HepG2 (cell line): ENCODE data around the gene GADD45GIP1. TPM values are rescaled to one million over a fixed set of nuclear protein-coding genes. Genes with fewer than 3 reads are reported as not detected.

Experiments used
- ATAC-seq: fragments of 200-7000 bp; cut with Tn5 transposase; 3 replicates; pipeline ENCODE4 v1.9.1; 2020; ENCODE audit warnings: mild to moderate bottlenecking, moderate library complexity
- BruUV-seq: library from RNA; stranded (reverse); fragments of 400-500 nt; replicated peaks from 2 replicates; lab custom pipeline; 2021; lab: Mats Ljungman, UMichigan
- CTCF ChIA-PET: fragments of 300-600 bp; formaldehyde crosslinking; extraction: SDS; loops from one replicate; lab custom pipeline; 2021; ENCODE audit warnings: low total read pairs, inconsistent platforms, low intra/inter-chr PET ratio; lab: Yijun Ruan, JAX
- POLR2A ChIA-PET: fragments of 350-600 bp; sonication (Branson Sonifier 250); formaldehyde crosslinking; loops from one replicate; lab custom pipeline; 2020; ENCODE audit warnings: antibody characterized with exemption, inconsistent platforms; lab: Yijun Ruan, JAX
- DNase-seq: peaks from one replicate; pipeline ENCODE4 v3.0.0-alpha.2; 2015; ENCODE audit warnings: low spot score
- FAIRE-seq: peaks from 3 replicates; lab custom pipeline; 2011; peaks lifted over from hg19 to GRCh38; lab: Jason Lieb, UNC
- H2AFZ ChIP-seq: one replicate; pipeline ENCODE4 v1.6.1; 2011; ENCODE audit warnings: low read length, inconsistent platforms
- H3K27ac ChIP-seq: fragments of 300-600 bp; 3 replicates; pipeline ENCODE4 v1.8.0; 2011; ENCODE audit warnings: mixed run types, mild to moderate bottlenecking, mixed read lengths, low read length, inconsistent platforms; ENCODE audit not compliant: insufficient read depth; ENCODE audit errors: extremely low read length
- H3K27me3 ChIP-seq, 2 experiments: fragments of 200-600 bp in 1 of 2; 2 replicates in 1 of 2; 3 replicates in 1 of 2; pipeline versions ENCODE4 v1.6.0 to v1.8.0; 2011; ENCODE audit warnings: low read length in 2 of 2, mild to moderate bottlenecking in 2 of 2, moderate library complexity in 2 of 2, inconsistent platforms in 1 of 2; ENCODE audit not compliant: insufficient read depth in 2 of 2, control insufficient read depth in 1 of 2
- H3K36me3 ChIP-seq, 2 experiments: fragments of 200-600 bp in 1 of 2; replicated peaks in 1 of 2; 2 replicates in 1 of 2; 3 replicates in 1 of 2; pipeline versions ENCODE4 v1.5.1 to v1.8.0; 2011; ENCODE audit warnings: low read length in 2 of 2, inconsistent platforms in 1 of 2; ENCODE audit not compliant: insufficient read depth in 2 of 2, control insufficient read depth in 1 of 2
- H3K4me1 ChIP-seq: 2 replicates; pipeline ENCODE4 v1.5.1; 2012; ENCODE audit warnings: low read length, inconsistent platforms; ENCODE audit not compliant: insufficient read depth
- H3K4me2 ChIP-seq: 2 replicates; pipeline ENCODE4 v1.6.0; 2011; ENCODE audit warnings: low read depth, low read length, inconsistent platforms
- H3K4me3 ChIP-seq, 3 experiments: fragments of 200-600 bp in 1 of 3; sonication (generic), shearing (Covaris generic) in 1 of 3; replicated peaks in 1 of 3; 2 replicates each; pipeline ENCODE4 v1.5.1; 2011 to 2016; ENCODE audit warnings: low read length in 3 of 3, inconsistent platforms in 2 of 3, low read depth in 2 of 3, mild to moderate bottlenecking in 2 of 3, control low read depth in 1 of 3, mixed read lengths in 1 of 3; ENCODE audit not compliant: insufficient read depth in 1 of 3
- H3K79me2 ChIP-seq: one replicate; pipeline ENCODE4 v1.6.1; 2011; ENCODE audit warnings: low read length, inconsistent platforms; ENCODE audit not compliant: insufficient read depth
- H3K9ac ChIP-seq: 2 replicates; pipeline ENCODE4 v1.6.0; 2011; ENCODE audit warnings: mild to moderate bottlenecking, low read depth, low read length, inconsistent platforms; ENCODE audit not compliant: insufficient read depth
- H3K9me3 ChIP-seq: 2 replicates; pipeline ENCODE4 v1.5.1; 2012; ENCODE audit warnings: mild to moderate bottlenecking, low read length
- H4K20me1 ChIP-seq: 2 replicates; pipeline ENCODE4 v1.6.0; 2011; ENCODE audit warnings: inconsistent platforms, mild to moderate bottlenecking, low read length, moderate library complexity; ENCODE audit not compliant: insufficient read depth
- ELF3 ChIP-seq: IDR thresholded peaks from 2 replicates; pipeline ENCODE4 v1.6.1; 2016; ENCODE audit warnings: missing genetic modification reagents, missing compliant biosample characterization
- GZF1 ChIP-seq: sonication (generic); formaldehyde crosslinking; IDR thresholded peaks from 2 replicates; pipeline ENCODE4 v1.5.1; 2020; ENCODE audit warnings: mild to moderate bottlenecking, missing genetic modification reagents
- IKZF5 ChIP-seq: IDR thresholded peaks from 2 replicates; pipeline ENCODE4 v1.6.1; 2018; ENCODE audit warnings: missing genetic modification reagents, mild to moderate bottlenecking, missing compliant biosample characterization
- MBD4 ChIP-seq: IDR thresholded peaks from 2 replicates; pipeline ENCODE4 v1.6.1; 2012; ENCODE audit warnings: low read length, inconsistent platforms, borderline replicate concordance
- RBAK ChIP-seq: sonication (generic); formaldehyde crosslinking; IDR thresholded peaks from 2 replicates; pipeline ENCODE4 v1.5.1; 2020; ENCODE audit warnings: mild to moderate bottlenecking, missing genetic modification reagents
- RNF219 ChIP-seq: sonication (generic); formaldehyde crosslinking; IDR thresholded peaks from 2 replicates; pipeline ENCODE4 v1.5.0; 2020; ENCODE audit warnings: mild to moderate bottlenecking, missing genetic modification reagents
- SMARCC2 ChIP-seq: fragments of 450-650 bp; IDR thresholded peaks from 2 replicates; pipeline ENCODE4 v1.6.1; 2017; ENCODE audit warnings: antibody characterized with exemption, mild to moderate bottlenecking
- YEATS2 ChIP-seq: sonication (generic); formaldehyde crosslinking; IDR thresholded peaks from 2 replicates; pipeline ENCODE4 v1.4.0; 2020; ENCODE audit warnings: missing genetic modification reagents, borderline replicate concordance
- ZNF331 ChIP-seq: sonication (generic); formaldehyde crosslinking; IDR thresholded peaks from 2 replicates; pipeline ENCODE4 v1.4.0; 2020; ENCODE audit warnings: missing genetic modification reagents
- ZNF430 ChIP-seq: sonication (generic); formaldehyde crosslinking; IDR thresholded peaks from 2 replicates; pipeline ENCODE4 v1.9.0; 2021; ENCODE audit warnings: mild to moderate bottlenecking, missing genetic modification reagents
- ZNF512 ChIP-seq: sonication (generic); formaldehyde crosslinking; IDR thresholded peaks from 2 replicates; pipeline ENCODE4 v1.4.0; 2020; ENCODE audit warnings: mild to moderate bottlenecking, missing genetic modification reagents
- WGBS: methylation state at CpG from one replicate; pipeline ENCODE4 v1.1.6; 2017; ENCODE audit warnings: low lambda C conversion rate; 5-methylcytosine and 5-hydroxymethylcytosine counted together
- in situ Hi-C: cut with HindIII; loops from 2 replicates; pipeline ENCODE4 v1.10.0; 2017; ENCODE audit warnings: low pct_unique_long_range_greater_than_20kb; ENCODE audit not compliant: extremely low pct_ligation_motif_present
- intact Hi-C: fragments of 100-400 bp; cut with micrococcal nuclease; formaldehyde crosslinking; loops from one replicate; pipeline ENCODE4 v1.10.0; 2022; ENCODE audit not compliant: unreplicated experiment
- polyA plus RNA-seq, 8 experiments: library from polyadenylated mRNA; depleted of rRNA in 3 of 8; stranded (reverse) in 7 of 8; unstranded in 1 of 8; fragments of >200 nt; fragmentation: Illumina TruSeq in 4 of 8; extraction: Trizol in 4 of 8; gene quantifications; 2 replicates each; pipeline versions ENCODE4 v1.2.1 to v1.2.3, GENCODE V29; 2011 to 2016; ENCODE audit warnings: low read depth in 4 of 8, missing spikeins in 1 of 8, mixed read lengths in 1 of 8; ENCODE audit not compliant: insufficient read depth in 1 of 8
- total RNA-seq, 5 experiments: library from RNA; depleted of rRNA; stranded (reverse); fragments of >200 nt; fragmentation: Illumina TruSeq; extraction: Trizol; gene quantifications; 2 replicates each; pipeline ENCODE4 v1.2.3, GENCODE V29; 2016; ENCODE audit warnings: low read depth in 1 of 5

Gene GADD45GIP1
- total and polyA plus RNA-seq, 2 of the 13 experiments (the other 11 are each of a cell fraction or from before 2014, with no cell fraction given) = 24.6 to 30.7 TPM

- TF ChIP-seq RNF219 (CRISPR knock-in tag) (no peak), ZNF430 (peak; percentile 27; the same call in 1 of the 2 replicates)
These were observed 19.7 kb downstream of the GADD45GIP1 start (continued) for GRCh38 chr19:12937093-12937926.

- FAIRE-seq = no peak
- peaks cover 45% of the 10 kb centered on the region for H3K79me2 ChIP-seq
- H3K27me3 ChIP-seq = peaks cover 0 to 5% of the 10 kb centered on the region in 2 experiments; a peak in 1 of 5 replicates
- H3K4me1 ChIP-seq = peaks cover 49% of the 10 kb centered on the region
- ChIA-PET POLR2A (interaction anchor here (0.5 to 1.5 kb wide), 2 partner anchors 10 to 212 kb away, joined by 4 to 16 read pairs; no protein-coding TSS in a partner anchor), CTCF (no interaction called here)
- no peak overlapping the region for H3K27ac ChIP-seq
- H3K36me3 ChIP-seq = peaks cover 8 to 18% of the 10 kb centered on the region in 2 experiments; a peak in 4 of 5 replicates
- no peaks in the 10 kb centered on the region for H3K9me3 ChIP-seq
- peaks cover 16% of the 10 kb centered on the region for H4K20me1 ChIP-seq
- H3K4me2 ChIP-seq = no peak overlapping the region
- in situ Hi-C loops = no loop called here
- no peak for ATAC-seq
- no TSS peak for BruUV-seq
- no peak for TF ChIP-seq RBAK (CRISPR knock-in tag)
- no peak for TF ChIP-seq SMARCC2
- TF ChIP-seq ELF3 (CRISPR knock-in tag) = no peak
- no peak for TF ChIP-seq GZF1
- no peak for TF ChIP-seq MBD4
- no peak for TF ChIP-seq YEATS2 (CRISPR knock-in tag)
- TF ChIP-seq ZNF512 (CRISPR knock-in tag) = no peak
- no peak for TF ChIP-seq IKZF5 (CRISPR knock-in tag)
- no peak for TF ChIP-seq ZNF331
- DNase-seq = no peak
- no peak overlapping the region for H2AFZ ChIP-seq
- intact Hi-C loops = no loop called here
- WGBS = 83% methylated on average over 7 of the region's 7 CpGs
- no peak overlapping the region for H3K4me3 ChIP-seq
- H3K9ac ChIP-seq = no peak overlapping the region
These were observed 20.4 kb downstream of the GADD45GIP1 start for GRCh38 chr19:12936582-12936981.
